NB4 (cell line): Measurements from ENCODE around the gene NCOA1.

Source experiments
- DNase-seq: peaks from one replicate; pipeline ENCODE4 v3.0.0; 2010; ENCODE audit warnings: low read depth
- H3K4me3 ChIP-seq: one replicate; pipeline ENCODE4 v1.5.1; 2011; ENCODE audit warnings: mild to moderate bottlenecking, low read depth, low read length, moderate library complexity
- MYC ChIP-seq: IDR thresholded peaks from 2 replicates; pipeline ENCODE4 v1.6.1; 2011; ENCODE audit warnings: low read depth, low read length
- POLR2A ChIP-seq: IDR thresholded peaks from 2 replicates; pipeline ENCODE4 v1.6.1; 2011; ENCODE audit warnings: mild to moderate bottlenecking; ENCODE audit not compliant: insufficient read length; ENCODE audit errors: extremely low read depth
- TF ChIP-seq, protein P1 (sequence below): IDR thresholded peaks from 2 replicates; pipeline ENCODE4 v1.6.1; 2011; ENCODE audit warnings: low read depth, low read length
- TF ChIP-seq, protein P2 (sequence below): IDR thresholded peaks from one replicate; pipeline ENCODE4 v1.5.1; 2012; ENCODE audit warnings: low read depth, low read length

Gene NCOA1

DNA sequence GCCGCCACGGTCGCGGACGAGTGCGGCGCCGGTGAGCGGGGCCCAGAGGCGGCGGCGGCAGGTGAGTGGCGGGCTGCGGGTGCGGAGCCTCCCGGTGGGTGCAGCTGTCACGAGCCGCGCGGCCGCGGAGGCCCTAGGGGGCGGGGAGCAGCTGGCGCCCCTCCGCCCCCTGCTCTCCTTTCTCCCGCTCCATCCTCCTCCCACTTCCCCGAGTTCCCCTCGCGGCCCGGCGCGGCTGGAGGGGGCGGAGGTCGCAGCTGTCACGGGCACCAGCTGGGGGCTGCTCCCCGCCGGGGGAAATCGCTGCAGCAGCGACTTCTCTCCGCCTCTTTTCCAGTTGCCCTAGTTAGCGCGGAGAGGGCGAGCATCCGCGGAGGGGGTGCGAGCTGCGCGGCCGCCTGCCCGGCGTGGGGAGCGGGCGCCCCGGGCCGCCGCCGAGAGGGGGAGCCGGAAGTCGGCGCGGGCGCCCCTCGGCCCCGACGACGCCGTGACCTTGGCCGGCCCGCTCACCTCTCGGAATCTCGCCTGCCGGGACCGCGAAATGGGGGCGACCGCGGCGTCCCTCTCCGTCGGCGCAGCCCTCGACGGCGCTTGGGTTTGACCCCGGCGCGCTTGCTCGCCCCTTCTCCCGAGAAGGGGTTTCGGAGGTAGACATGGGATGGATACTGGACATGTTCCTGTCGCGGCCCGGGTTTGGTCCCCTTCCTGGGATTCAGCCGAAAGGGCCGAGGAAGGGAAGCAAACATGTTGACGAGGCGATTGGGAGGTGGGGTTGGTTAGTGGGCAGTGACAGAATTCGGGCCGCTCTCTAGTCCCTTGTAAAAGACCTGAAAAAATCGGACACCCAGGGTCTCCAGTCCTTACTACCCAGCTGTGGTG, 727 bp downstream of the NCOA1 start:
- TF ChIP-seq, protein P1, sequence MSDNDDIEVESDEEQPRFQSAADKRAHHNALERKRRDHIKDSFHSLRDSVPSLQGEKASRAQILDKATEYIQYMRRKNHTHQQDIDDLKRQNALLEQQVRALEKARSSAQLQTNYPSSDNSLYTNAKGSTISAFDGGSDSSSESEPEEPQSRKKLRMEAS, result no peak
- TF ChIP-seq MYC (no peak), POLR2A (no peak)
- TF ChIP-seq, protein P2, sequence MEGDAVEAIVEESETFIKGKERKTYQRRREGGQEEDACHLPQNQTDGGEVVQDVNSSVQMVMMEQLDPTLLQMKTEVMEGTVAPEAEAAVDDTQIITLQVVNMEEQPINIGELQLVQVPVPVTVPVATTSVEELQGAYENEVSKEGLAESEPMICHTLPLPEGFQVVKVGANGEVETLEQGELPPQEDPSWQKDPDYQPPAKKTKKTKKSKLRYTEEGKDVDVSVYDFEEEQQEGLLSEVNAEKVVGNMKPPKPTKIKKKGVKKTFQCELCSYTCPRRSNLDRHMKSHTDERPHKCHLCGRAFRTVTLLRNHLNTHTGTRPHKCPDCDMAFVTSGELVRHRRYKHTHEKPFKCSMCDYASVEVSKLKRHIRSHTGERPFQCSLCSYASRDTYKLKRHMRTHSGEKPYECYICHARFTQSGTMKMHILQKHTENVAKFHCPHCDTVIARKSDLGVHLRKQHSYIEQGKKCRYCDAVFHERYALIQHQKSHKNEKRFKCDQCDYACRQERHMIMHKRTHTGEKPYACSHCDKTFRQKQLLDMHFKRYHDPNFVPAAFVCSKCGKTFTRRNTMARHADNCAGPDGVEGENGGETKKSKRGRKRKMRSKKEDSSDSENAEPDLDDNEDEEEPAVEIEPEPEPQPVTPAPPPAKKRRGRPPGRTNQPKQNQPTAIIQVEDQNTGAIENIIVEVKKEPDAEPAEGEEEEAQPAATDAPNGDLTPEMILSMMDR, result no peak
- peak overlapping the region; percentile 74 for H3K4me3 ChIP-seq
- DNase-seq, result peak; percentile 74

DNA sequence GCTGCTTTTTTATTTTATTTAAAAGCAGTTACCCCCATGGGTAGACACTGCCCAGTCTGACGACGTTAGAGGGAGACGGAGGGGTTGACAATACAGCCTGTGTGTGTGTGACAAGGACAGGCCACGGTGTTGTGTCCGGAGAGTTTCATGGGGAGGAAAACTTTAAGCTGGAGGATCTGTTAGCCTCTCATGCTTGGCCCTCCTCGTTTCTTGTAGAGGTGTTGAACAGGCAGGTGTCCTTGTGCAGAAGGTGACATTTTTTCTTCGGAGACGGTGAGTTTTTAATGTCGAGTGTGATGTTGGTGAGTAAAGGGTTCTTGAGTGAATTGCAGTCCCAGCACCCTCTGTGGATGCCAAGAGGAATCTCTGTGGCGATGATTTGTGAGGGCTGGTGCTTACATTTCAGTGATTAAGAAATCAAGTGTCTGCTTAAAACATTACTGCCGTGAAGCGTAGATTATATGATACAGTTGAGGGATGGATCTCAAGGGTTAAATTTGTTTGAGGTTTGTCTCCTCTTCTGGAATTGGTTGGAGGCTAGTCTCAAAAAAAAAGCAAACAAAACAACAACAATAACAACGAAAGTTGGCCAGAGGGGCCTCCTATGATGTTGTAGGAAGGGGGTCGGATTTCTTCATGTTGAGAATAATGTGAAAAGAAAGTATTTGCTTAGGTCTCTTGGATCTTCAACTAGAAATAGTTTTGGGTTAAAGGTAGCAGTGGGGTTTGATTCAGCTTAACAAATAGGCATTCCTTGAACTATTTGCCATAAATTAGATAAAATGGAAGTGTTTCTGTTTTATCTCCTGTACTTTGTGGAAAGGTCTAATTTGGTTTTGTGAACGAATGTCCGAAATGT, 1.6 kb downstream of the NCOA1 start:
- TF ChIP-seq POLR2A (no peak), MYC (no peak)
- TF ChIP-seq, protein P2, result no peak
- TF ChIP-seq, protein P1, result no peak
- peak; percentile 41 for DNase-seq
- H3K4me3 ChIP-seq, result peak overlapping the region; percentile 42

DNA sequence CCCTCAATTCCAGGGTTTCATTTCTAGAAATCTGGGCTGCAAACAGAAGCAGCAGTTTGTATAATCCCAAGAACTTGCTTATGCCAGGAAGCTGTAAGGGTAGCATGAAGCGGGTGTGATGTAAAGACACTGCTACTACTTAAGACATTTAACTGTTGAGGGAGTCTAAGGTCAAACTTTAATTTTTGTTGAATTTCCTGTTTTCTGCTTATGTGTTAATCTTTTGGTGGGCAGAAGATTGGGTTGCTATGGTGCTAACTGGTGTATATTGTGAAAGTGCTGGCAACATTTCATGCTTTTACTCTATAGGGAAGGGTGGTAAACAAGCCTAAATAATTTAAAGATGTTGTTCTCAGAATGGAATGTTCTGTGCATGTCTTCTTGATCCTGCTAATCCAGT, 2.7 kb downstream of the NCOA1 start:
- TF ChIP-seq MYC (no peak), POLR2A (no peak)
- TF ChIP-seq, protein P2, result no peak
- TF ChIP-seq, protein P1, result no peak
- peak overlapping the region; percentile 2 for H3K4me3 ChIP-seq

DNA sequence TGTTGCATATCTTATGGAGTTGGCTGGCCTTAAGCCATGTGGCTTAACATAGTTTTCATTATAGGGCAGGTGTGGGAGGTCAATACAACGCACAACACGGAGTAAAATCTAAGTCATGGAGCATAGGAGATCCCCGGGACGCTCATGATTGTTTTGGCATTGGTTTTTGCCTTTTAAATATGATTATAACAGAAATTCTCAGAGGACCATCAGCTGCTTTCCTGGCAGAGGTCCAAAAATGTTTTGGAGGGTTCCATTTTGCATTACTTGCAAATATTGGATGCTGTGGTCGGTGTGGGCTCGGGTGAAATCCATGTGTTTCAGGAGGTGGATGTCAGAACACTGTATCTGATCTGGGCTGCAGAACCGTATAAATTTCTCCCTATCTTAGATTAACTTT, 3.4 kb downstream of the NCOA1 start:
- no peak overlapping the region for H3K4me3 ChIP-seq
- TF ChIP-seq, protein P1, result no peak
- TF ChIP-seq POLR2A (no peak), MYC (no peak)
- TF ChIP-seq, protein P2, result no peak
- DNase-seq, result no peak

More for the DNA sequence above, 2.7 kb downstream of the NCOA1 start:
- DNase-seq, result peak; percentile 69

DNA sequence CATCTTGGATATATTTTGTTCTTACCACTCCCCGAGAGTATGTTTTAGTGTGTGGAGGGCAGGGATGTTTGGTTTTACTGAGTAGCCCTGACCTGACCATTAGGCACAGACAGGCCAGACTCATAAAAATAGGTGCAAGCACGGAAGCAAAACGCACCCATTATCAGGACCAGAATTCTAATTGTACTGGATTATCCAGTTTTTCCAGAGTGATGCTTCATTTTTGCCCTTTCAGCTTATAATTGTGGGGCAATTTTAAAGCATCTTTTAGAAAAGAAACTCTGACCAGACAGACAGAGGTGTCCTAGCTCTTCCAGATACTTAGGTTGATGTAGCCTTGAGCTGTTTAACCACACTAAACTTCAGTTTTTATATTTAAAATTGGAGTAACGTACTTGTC, 4.4 kb downstream of the NCOA1 start:
- no peak for DNase-seq
- TF ChIP-seq POLR2A (no peak), MYC (no peak)
- TF ChIP-seq, protein P1, result no peak
- TF ChIP-seq, protein P2, result no peak
- H3K4me3 ChIP-seq, result no peak overlapping the region
